Measurements from ENCODE around the gene C8B. TPM values are rescaled to one million over a fixed set of nuclear protein-coding genes. Genes with fewer than 3 reads are reported as not detected.

Gene C8B
- total and polyA plus RNA-seq, 4 donors = 0.06 TPM; not detected in 3

- Histone ChIP-seq H3K4me3 (ENCODE audit: low read depth, low read length) (no peak overlapping the region), H3K9me3 (ENCODE audit: control insufficient read depth, insufficient read depth, low read length) (no peaks in the 10 kb centered on the region), H3K27me3 (ENCODE audit: control insufficient read depth, insufficient read depth, low read length) (no peaks in the 10 kb centered on the region), H3K4me1 (ENCODE audit: control insufficient read depth, insufficient read depth, low read length) (no peaks in the 10 kb centered on the region), H3K36me3 (ENCODE audit: control insufficient read depth, insufficient read depth, low read length) (no peaks in the 10 kb centered on the region), H3K27ac (ENCODE audit: low read depth, low read length) (no peak overlapping the region)
- WGBS (ENCODE audit: insufficient coverage) = 76% methylated on average over 1 of the region's 6 CpGs
- DNase-seq (ENCODE audit: low read depth in 4 of 6, low spot score in 6 of 6) = no peak
Measured at GRCh38 chr1:56897150-56898004, 68.4 kb downstream of the C8B start.

GRCh38 chr1:56894014-56894413 is 71.8 kb downstream of the C8B start:
- no peaks in the 10 kb centered on the region for H3K9me3 ChIP-seq (ENCODE audit: control insufficient read depth, insufficient read depth, low read length)
- no peaks in the 10 kb centered on the region for H3K4me1 ChIP-seq (ENCODE audit: control insufficient read depth, insufficient read depth, low read length)
- no peak for DNase-seq (ENCODE audit: low read depth in 4 of 6, low spot score in 6 of 6)
- H3K4me3 ChIP-seq (ENCODE audit: low read depth, low read length) = no peak overlapping the region
- no peaks in the 10 kb centered on the region for H3K27me3 ChIP-seq (ENCODE audit: control insufficient read depth, insufficient read depth, low read length)
- no peaks in the 10 kb centered on the region for H3K36me3 ChIP-seq (ENCODE audit: control insufficient read depth, insufficient read depth, low read length)
- H3K27ac ChIP-seq (ENCODE audit: low read depth, low read length) = no peak overlapping the region

- Histone ChIP-seq H3K4me3 (ENCODE audit: low read depth, low read length) (no peak overlapping the region), H3K36me3 (ENCODE audit: control insufficient read depth, insufficient read depth, low read length) (no peaks in the 10 kb centered on the region), H3K27me3 (ENCODE audit: control insufficient read depth, insufficient read depth, low read length) (no peaks in the 10 kb centered on the region), H3K4me1 (ENCODE audit: control insufficient read depth, insufficient read depth, low read length) (no peaks in the 10 kb centered on the region), H3K27ac (ENCODE audit: low read depth, low read length) (no peak overlapping the region), H3K9me3 (ENCODE audit: control insufficient read depth, insufficient read depth, low read length) (no peaks in the 10 kb centered on the region)
- DNase-seq (ENCODE audit: low read depth in 4 of 6, low spot score in 6 of 6) = no peak
- WGBS (ENCODE audit: insufficient coverage) = 89% methylated on average over 2 of the region's 3 CpGs
Measured at GRCh38 chr1:56890229-56890628, 75.6 kb downstream of the C8B start.

GRCh38 chr1:56881417-56881816 is 84.4 kb downstream of the C8B start:
- 89% methylated on average over 3 of the region's 6 CpGs for WGBS (ENCODE audit: insufficient coverage)
- no peak for DNase-seq (ENCODE audit: low read depth in 4 of 6, low spot score in 6 of 6)
- Histone ChIP-seq H3K36me3 (ENCODE audit: control insufficient read depth, insufficient read depth, low read length) (no peaks in the 10 kb centered on the region), H3K27ac (ENCODE audit: low read depth, low read length) (no peak overlapping the region), H3K4me1 (ENCODE audit: control insufficient read depth, insufficient read depth, low read length) (no peaks in the 10 kb centered on the region), H3K27me3 (ENCODE audit: control insufficient read depth, insufficient read depth, low read length) (no peaks in the 10 kb centered on the region), H3K9me3 (ENCODE audit: control insufficient read depth, insufficient read depth, low read length) (no peaks in the 10 kb centered on the region), H3K4me3 (ENCODE audit: low read depth, low read length) (no peak overlapping the region)

GRCh38 chr1:56880774-56881173 is 85.0 kb downstream of the C8B start:
- Histone ChIP-seq H3K36me3 (ENCODE audit: control insufficient read depth, insufficient read depth, low read length) (no peaks in the 10 kb centered on the region), H3K4me3 (ENCODE audit: low read depth, low read length) (no peak overlapping the region), H3K27me3 (ENCODE audit: control insufficient read depth, insufficient read depth, low read length) (no peaks in the 10 kb centered on the region), H3K4me1 (ENCODE audit: control insufficient read depth, insufficient read depth, low read length) (no peaks in the 10 kb centered on the region), H3K27ac (ENCODE audit: low read depth, low read length) (no peak overlapping the region), H3K9me3 (ENCODE audit: control insufficient read depth, insufficient read depth, low read length) (no peaks in the 10 kb centered on the region)
- no peak for DNase-seq (ENCODE audit: low read depth in 4 of 6, low spot score in 6 of 6)
- WGBS (ENCODE audit: insufficient coverage) = no CpG with 5 or more reads among the region's 1 CpG

Other genes starting within 250 kb of the C8B start
- gene FYB2, start 146.6 kb downstream of the C8B start, total RNA-seq = 1 to 10 TPM; 2.4 TPM
- 1 to 10 TPM; 2.6 to 5.7 TPM for gene FYB2, start 146.6 kb downstream of the C8B start, polyA plus RNA-seq (ENCODE audit: insufficient read length in 2 of 2)
- under 1 TPM in 1 of 2 donors, not detected in 1; 0.06 TPM for gene C8A, start 111.2 kb downstream of the C8B start, total RNA-seq
- gene C8A, start 111.2 kb downstream of the C8B start, polyA plus RNA-seq (ENCODE audit: insufficient read length in 2 of 2) = not detected

All from spinal cord (tissue), 10 donors.